ENCODE measurements around the gene NALF2.

- TF ChIP-seq POLR2A (IDR thresholded peaks at IDR 0.05) = no peak
- TF ChIP-seq CTCF (IDR thresholded peaks at IDR 0.05) = no peak
Measured at GRCh38 chrX:69551421-69552009, 47.4 kb downstream of the NALF2 start.

Measured in uterus (tissue), 2 donors.